Stimulated activated naive CD8-positive, alpha-beta T cell treated with anti-CD3 and anti-CD28 coated beads, Interleukin-15, Interleukin-2, amounts not matched to agents 100 ng/mL and 50 ng/mL, for 24 hours (primary cell): Measurements from ENCODE around the gene FTO.

ENCODE experiments used
- H3K27ac Mint-ChIP-seq: one replicate; pipeline ENCODE4 v1.8.0; 2021; ENCODE audit warnings: mild to moderate bottlenecking, mixed read lengths
- H3K27me3 Mint-ChIP-seq: one replicate; pipeline ENCODE4 v1.8.0; 2021; ENCODE audit warnings: mixed read lengths
- H3K36me3 Mint-ChIP-seq: one replicate; pipeline ENCODE4 v1.8.0; 2021; ENCODE audit warnings: low read depth, mixed read lengths
- H3K4me1 Mint-ChIP-seq: one replicate; pipeline ENCODE4 v1.8.0; 2021; ENCODE audit warnings: low read depth, mixed read lengths
- H3K4me3 Mint-ChIP-seq: one replicate; pipeline ENCODE4 v1.8.0; 2021; ENCODE audit warnings: mild to moderate bottlenecking, mixed read lengths
- H3K9me3 Mint-ChIP-seq: one replicate; pipeline ENCODE4 v1.8.0; 2021; ENCODE audit warnings: mixed read lengths

The FTO gene

DNA sequence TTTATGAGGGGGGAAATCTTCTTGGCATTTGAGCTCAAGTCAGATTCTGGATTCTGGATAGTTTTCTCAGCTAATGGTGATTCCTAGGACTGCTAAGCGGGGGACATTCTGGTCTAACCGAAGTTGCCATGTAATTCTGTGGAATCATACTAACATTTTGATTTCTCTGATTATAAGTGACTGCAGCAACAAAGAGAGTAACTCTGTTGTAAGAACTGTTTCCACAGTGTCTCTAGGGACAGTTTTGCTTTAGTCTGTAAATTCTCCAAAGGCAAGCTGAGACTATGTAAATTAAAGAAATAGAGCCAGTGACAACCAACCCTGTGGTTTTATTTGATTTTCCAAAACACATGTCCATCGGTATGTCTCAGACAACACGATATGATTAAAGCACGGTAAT, 296.4 kb downstream of the FTO start:
- H3K27ac Mint-ChIP-seq = no peak overlapping the region
- H3K4me3 Mint-ChIP-seq = no peak overlapping the region
- no peaks in the 10 kb centered on the region for H3K27me3 Mint-ChIP-seq
- no peaks in the 10 kb centered on the region for H3K9me3 Mint-ChIP-seq
- no peaks in the 10 kb centered on the region for H3K4me1 Mint-ChIP-seq
- peaks cover 3% of the 10 kb centered on the region for H3K36me3 Mint-ChIP-seq

DNA sequence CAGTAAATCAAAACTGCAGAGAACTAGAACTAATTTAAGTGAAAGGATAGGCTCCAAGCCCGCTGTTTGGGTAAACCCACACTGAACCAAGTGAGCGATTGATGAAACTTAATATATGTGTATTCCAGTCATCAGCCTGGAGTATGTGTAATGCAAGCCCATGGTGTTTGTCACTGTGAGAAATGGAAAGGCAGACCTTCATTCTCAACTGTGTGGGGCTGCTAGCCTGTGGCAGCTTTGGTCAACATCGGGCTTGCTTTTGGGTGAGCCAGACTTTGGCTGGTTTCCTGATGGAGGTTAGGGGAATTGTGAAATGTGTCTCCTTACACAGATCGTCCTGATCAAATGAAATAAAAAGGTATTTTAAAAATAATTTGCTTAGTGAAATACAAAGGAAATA, 302.7 kb downstream of the FTO start:
- Mint-ChIP-seq H3K4me3 (no peak overlapping the region), H3K27ac (no peak overlapping the region), H3K36me3 (peaks cover 30% of the 10 kb centered on the region), H3K4me1 (no peaks in the 10 kb centered on the region), H3K27me3 (no peaks in the 10 kb centered on the region), H3K9me3 (no peaks in the 10 kb centered on the region)

DNA sequence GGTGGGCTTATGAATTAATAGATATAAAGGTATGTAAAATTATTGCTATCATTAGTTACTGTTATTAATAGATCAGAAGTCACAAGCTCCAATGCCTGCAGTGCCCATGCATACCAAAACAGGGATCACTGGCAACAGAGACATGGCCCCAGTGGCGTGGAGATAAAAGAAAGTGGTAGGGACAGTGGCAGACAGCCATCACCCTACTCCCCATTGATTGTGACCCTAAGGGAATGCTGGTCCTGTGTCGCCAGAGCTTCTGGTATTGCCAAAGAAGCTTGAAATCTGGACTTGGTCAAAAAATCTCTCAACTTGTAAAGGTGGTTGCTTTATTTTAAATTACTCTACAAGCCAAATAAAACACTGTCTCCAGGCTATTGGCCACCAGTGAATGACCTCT, 303.5 kb downstream of the FTO start:
- Mint-ChIP-seq H3K4me1 (no peaks in the 10 kb centered on the region), H3K9me3 (no peaks in the 10 kb centered on the region), H3K4me3 (no peak overlapping the region), H3K27me3 (no peaks in the 10 kb centered on the region), H3K27ac (no peak overlapping the region), H3K36me3 (peaks cover 36% of the 10 kb centered on the region)

DNA sequence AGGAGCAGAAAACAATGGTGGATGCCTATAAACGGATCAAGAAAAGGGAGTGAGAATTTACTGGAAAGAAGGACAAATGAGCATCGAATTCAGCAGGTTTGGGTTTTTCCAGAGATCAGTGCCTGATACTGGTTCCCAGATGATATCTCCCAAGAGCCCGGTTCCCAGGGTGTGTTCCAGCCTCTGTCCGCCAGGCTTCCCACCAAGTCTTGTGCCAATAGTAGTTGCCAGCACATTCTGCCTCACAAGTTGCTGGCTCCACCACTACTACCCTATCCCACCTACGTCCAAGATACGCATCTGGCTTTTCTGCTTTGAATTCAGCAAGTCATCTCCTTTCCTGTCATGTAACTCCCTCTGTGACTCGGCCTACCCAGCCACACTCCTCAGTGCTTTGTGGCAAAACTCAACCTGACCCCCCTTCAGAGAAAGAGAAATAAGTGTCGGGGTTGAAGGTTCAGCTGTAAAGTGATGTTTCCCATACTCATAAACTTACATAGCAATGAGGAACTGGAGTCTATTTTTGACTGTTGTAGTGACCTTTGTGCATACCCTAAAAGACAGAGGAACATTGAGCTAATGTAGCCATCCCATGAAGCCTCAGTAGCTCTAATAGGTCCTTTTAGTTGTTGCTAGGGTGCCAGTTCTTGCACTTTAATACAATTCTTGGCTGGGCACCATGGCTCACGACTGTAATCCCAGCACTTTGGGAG, 305.7 kb downstream of the FTO start:
- peaks cover 46% of the 10 kb centered on the region for H3K36me3 Mint-ChIP-seq
- H3K9me3 Mint-ChIP-seq = no peaks in the 10 kb centered on the region
- no peaks in the 10 kb centered on the region for H3K4me1 Mint-ChIP-seq
- H3K27ac Mint-ChIP-seq = no peak overlapping the region
- H3K4me3 Mint-ChIP-seq = no peak overlapping the region
- H3K27me3 Mint-ChIP-seq = no peaks in the 10 kb centered on the region

DNA sequence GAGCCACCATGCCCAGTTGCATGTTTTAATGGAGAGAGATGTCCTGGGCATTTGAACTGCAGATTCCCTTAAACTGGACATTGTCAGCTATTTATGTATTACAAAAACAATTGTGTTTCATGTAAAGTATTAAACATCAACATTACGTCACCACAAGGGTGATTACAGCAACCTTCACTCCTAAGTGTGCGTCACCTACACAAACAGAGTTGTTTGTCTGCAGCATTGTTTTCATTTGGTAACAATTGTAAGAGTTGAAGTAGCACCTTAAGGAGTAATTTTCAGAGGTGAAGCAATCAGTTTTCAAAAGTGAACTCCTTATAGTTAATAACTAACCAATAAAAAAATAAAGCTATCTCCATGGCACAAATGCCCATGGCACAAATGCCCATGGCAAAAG, 311.2 kb downstream of the FTO start:
- Mint-ChIP-seq H3K4me1 (no peaks in the 10 kb centered on the region), H3K27me3 (no peaks in the 10 kb centered on the region), H3K4me3 (no peak overlapping the region), H3K36me3 (peaks cover 48% of the 10 kb centered on the region), H3K27ac (no peak overlapping the region), H3K9me3 (peaks cover 16% of the 10 kb centered on the region)

DNA sequence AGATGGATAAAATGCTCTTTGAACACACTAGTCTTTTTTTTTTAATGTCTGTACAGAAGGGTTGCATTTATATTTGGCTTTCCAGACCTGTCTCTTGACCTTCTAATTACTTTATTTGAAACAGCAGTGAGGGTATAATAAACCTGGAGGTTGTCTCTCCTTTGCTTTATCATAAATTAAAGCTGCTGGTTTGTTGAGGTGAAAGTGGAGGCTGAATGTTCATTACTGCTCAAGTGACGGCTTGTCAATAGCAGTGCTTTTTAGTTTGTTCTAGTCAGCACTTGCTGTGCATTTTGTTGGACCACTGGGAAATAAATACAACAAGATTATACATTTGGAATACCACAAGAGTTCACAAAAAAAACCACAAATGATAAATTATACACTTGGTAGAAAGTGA, 318.4 kb downstream of the FTO start:
- H3K36me3 Mint-ChIP-seq = peaks cover 42% of the 10 kb centered on the region
- H3K27ac Mint-ChIP-seq = no peak overlapping the region
- no peak overlapping the region for H3K4me3 Mint-ChIP-seq
- no peaks in the 10 kb centered on the region for H3K27me3 Mint-ChIP-seq
- H3K9me3 Mint-ChIP-seq = peaks cover 27% of the 10 kb centered on the region
- no peaks in the 10 kb centered on the region for H3K4me1 Mint-ChIP-seq

DNA sequence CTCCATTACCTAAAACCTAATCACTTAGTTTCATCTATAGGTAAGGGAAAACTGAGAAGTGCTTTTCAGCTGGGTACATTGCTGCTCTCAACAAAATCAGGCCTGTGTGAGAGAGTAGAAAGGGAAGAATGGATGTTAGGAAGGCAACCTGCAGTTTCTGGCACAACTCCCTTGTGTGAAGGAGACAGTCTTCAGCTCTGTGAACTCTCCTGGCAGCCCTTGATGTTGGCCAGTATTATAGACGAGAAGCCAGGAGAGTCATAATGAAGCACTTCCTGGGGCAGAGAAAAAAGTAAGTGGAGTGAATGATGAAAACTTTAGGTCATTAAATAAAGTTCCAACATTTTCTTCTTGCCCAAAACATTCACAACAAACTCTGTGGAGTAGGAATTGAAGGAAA, 322.5 kb downstream of the FTO start:
- peaks cover 47% of the 10 kb centered on the region for H3K36me3 Mint-ChIP-seq

DNA sequence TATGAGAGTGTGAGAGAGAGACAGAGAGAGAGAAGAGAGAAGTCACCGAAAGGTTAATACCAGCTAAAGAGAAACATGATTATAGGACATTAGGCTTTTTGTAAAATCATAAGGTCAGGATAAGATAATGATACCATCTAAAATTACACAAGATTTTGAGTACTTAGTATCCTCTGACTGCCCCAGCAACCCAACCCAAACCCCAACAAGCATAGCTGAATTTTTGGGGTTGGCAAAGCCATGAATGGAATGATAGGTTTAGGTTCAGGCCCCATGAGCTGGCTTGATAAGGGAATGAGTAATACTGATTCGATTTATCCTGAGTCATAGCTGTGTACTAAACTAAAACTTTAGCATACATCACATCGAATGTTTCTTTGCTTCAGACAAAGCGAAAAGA, 323.1 kb downstream of the FTO start:
- Mint-ChIP-seq H3K27ac (no peak overlapping the region), H3K27me3 (no peaks in the 10 kb centered on the region), H3K4me1 (no peaks in the 10 kb centered on the region), H3K9me3 (peaks cover 25% of the 10 kb centered on the region), H3K4me3 (no peak overlapping the region), H3K36me3 (peaks cover 50% of the 10 kb centered on the region)

More for the DNA sequence above, 322.5 kb downstream of the FTO start:
- H3K9me3 Mint-ChIP-seq = peaks cover 25% of the 10 kb centered on the region
- H3K4me3 Mint-ChIP-seq = no peak overlapping the region
- no peak overlapping the region for H3K27ac Mint-ChIP-seq
- no peaks in the 10 kb centered on the region for H3K27me3 Mint-ChIP-seq
- no peaks in the 10 kb centered on the region for H3K4me1 Mint-ChIP-seq

DNA sequence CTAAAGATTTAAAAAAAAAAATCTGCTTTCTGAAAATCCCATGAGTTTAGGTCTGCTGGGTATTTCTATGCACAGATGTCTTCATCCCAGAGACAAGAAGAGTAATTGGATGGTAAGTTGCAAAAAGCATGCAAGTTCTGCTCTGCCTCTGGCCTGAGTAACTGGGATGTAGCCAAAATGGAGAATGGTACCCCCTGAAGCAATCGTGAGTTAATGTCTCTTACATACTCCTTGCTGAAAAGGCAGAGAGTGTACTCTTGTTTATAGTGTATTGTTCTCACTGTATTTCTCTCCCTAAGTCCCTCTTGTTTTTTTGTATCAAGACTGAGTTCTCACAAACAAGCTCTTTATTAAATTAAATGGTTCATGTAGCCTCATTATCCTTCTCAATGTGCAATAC, 323.6 kb downstream of the FTO start:
- Mint-ChIP-seq H3K36me3 (peaks cover 51% of the 10 kb centered on the region), H3K27ac (no peak overlapping the region), H3K4me3 (no peak overlapping the region), H3K4me1 (no peaks in the 10 kb centered on the region), H3K27me3 (no peaks in the 10 kb centered on the region), H3K9me3 (peaks cover 22% of the 10 kb centered on the region)

DNA sequence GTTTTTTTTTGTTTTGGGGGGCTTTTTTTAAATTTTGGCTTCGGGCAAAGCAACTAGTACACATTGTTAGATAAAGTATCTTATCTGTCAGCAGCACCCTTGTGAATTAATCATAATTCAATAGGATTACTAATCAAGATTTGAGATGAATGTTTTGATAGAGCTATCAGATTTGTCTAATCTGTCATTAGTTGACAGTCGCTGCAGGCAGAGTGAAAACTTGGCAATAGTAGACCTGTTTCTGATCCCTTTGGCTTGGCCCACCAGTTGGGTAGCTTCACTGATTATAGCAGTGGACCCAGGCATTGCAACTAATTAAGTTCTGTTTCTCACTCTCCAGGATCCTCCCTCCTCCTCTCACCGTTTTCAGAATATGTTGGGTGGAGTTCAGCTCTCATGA, 324.0 kb downstream of the FTO start:
- Mint-ChIP-seq H3K9me3 (peaks cover 21% of the 10 kb centered on the region), H3K4me1 (no peaks in the 10 kb centered on the region), H3K4me3 (no peak overlapping the region), H3K36me3 (peaks cover 54% of the 10 kb centered on the region), H3K27me3 (no peaks in the 10 kb centered on the region), H3K27ac (no peak overlapping the region)

DNA sequence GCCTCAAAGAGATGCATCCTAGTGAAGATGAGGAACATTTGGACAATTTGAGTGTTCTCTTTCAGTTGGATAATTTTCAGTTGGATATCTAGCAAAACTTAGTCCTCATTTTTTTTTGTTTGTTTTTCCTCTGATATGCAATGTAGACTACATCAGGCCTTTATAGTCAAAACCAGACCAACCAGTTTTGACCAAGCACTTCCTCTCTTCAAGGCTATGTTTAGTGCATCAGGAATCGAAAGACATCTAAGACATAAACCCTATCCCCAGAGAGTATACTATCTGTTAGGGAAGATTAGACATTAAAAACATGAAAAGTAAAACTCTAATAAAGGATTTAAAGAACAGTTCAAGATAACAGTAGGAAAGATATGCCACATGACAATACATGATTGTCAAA, 326.5 kb downstream of the FTO start:
- Mint-ChIP-seq H3K9me3 (peaks cover 18% of the 10 kb centered on the region), H3K27me3 (no peaks in the 10 kb centered on the region), H3K4me3 (no peak overlapping the region), H3K27ac (no peak overlapping the region), H3K4me1 (no peaks in the 10 kb centered on the region), H3K36me3 (peaks cover 50% of the 10 kb centered on the region)

DNA sequence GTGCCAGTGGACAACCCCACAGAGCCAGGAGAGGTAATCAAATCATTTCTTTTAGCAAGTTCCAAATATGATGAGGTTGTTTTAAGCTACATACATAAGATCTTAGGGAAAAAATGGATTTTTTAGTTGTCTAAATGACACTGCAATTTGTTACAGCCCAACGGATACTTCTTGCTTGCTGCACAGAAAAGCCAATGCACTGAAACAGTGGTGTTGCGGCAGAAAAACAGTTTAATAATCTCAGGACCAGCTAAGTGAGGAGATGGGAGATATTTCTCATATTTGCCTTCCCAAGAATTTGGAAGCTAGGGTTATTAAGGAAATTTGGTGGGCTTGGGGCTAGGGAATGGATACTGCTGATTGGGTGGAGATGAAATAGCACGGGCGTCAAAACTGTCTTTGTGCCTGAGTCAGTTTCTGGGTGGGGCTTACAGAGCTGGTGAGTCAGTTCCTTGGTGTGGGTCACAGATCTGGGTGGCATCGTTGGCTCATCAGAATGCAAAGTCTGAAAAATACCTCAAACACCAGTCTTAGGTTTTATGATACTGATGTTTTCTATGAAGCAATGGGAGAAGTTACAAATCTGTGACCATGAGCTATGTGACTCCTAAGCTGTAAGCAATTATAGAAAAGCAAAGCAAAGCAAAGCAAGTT, 327.3 kb downstream of the FTO start:
- no peaks in the 10 kb centered on the region for H3K4me1 Mint-ChIP-seq
- no peak overlapping the region for H3K4me3 Mint-ChIP-seq
- H3K27me3 Mint-ChIP-seq = no peaks in the 10 kb centered on the region
- H3K27ac Mint-ChIP-seq = no peak overlapping the region
- H3K9me3 Mint-ChIP-seq = peaks cover 18% of the 10 kb centered on the region
- H3K36me3 Mint-ChIP-seq = peaks cover 53% of the 10 kb centered on the region

DNA sequence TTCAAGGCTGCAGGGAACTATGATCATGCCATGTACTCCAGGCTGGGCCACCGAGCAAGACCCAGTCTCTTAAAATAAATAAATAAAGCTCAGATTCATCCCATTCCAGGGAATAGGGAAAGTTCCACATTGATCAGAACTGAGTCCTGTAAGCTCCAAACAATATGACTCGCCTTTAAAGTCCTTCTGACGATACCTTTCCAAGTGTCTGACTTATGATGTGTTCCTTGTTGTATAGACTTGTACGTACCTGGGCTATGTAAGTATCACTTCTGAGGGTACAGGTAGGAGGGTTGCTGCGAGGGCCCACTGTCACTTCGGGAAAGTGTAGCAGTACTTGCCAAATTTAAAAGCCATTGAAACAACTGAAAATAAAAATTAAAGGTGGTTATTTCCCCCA, 329.8 kb downstream of the FTO start:
- Mint-ChIP-seq H3K9me3 (peaks cover 14% of the 10 kb centered on the region), H3K36me3 (peaks cover 43% of the 10 kb centered on the region), H3K27me3 (no peaks in the 10 kb centered on the region), H3K27ac (no peak overlapping the region), H3K4me3 (no peak overlapping the region), H3K4me1 (no peaks in the 10 kb centered on the region)

DNA sequence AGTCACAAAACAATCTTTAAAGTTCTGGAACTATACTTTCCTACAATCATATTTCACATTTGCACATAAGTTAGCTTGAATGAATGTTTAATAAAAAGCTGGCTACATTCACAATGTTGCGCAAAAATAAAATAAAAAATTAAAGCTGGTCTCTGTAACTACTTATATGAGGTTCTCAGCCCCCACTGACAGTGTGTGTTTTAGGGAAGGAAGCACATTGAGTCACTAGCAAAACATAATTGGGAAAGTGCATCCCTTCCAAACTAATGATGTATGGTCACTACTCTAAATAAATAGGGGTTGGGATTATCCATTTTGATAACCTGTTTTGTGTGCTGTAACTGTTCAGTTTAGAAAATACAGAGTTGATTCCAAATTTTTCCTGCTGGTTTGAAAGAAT, 330.7 kb downstream of the FTO start:
- Mint-ChIP-seq H3K9me3 (peaks cover 9% of the 10 kb centered on the region), H3K4me1 (no peaks in the 10 kb centered on the region), H3K27me3 (no peaks in the 10 kb centered on the region), H3K27ac (no peak overlapping the region), H3K4me3 (no peak overlapping the region), H3K36me3 (peaks cover 44% of the 10 kb centered on the region)

DNA sequence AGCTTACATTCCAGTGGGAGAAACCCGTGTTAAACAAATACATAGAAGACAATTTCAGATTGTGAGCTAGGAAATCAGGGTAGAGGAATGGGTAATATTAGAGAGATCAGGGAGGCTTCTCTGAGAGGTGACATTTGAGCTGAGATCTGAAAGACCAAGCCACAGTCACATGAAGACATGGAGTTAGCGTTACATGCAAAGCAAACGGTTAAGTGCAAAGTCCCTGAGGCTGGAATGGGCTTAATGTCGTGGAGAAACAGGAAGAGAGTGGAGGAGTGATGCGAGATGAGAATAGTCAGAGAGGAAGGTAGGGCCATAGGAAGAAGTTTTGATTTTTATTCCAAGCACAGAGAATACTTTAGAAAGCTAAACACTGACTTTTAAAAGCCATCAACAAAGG, 336.5 kb downstream of the FTO start:
- Mint-ChIP-seq H3K27me3 (no peaks in the 10 kb centered on the region), H3K27ac (no peak overlapping the region), H3K4me3 (no peak overlapping the region), H3K36me3 (peaks cover 36% of the 10 kb centered on the region), H3K4me1 (no peaks in the 10 kb centered on the region), H3K9me3 (peaks cover 8% of the 10 kb centered on the region)

DNA sequence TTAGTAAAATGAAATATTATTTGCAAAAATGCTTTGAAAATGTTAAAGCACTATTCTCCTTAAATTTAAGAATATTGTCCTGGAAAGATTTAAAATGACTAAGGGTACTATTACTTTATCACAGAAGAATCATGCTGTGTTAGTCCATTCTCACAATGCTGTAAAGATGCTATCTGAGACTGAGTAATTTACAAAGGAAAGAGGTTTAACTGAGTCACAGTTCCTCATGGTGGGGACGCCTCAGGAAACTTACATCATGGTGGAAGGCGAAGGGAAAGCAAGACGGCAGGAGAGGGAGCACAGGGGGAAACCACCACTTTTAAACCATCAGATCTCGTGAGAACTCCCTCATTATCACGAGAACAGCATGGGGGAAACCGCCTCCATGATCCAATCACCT, 337.0 kb downstream of the FTO start:
- Mint-ChIP-seq H3K27ac (no peak overlapping the region), H3K4me3 (no peak overlapping the region), H3K36me3 (peaks cover 32% of the 10 kb centered on the region), H3K27me3 (no peaks in the 10 kb centered on the region), H3K9me3 (peaks cover 8% of the 10 kb centered on the region), H3K4me1 (no peaks in the 10 kb centered on the region)
